Hepatocyte (in vitro differentiated cells): ENCODE measurements around the gene PEAR1.

Experiments used
- EZH2 ChIP-seq: fragments of 200-600 bp; sonication (generic); IDR thresholded peaks from 2 replicates; pipeline ENCODE4 v1.6.1; 2016; ENCODE audit warnings: antibody characterized with exemption, mild to moderate bottlenecking, borderline replicate concordance
- EZH2phosphoT487 ChIP-seq: fragments of 200-600 bp; sonication (generic); IDR thresholded peaks from one replicate; pipeline ENCODE4 v1.6.1; 2018; ENCODE audit warnings: antibody characterized with exemption, mild to moderate bottlenecking, low read depth, moderate library complexity; ENCODE audit not compliant: unreplicated experiment, severe bottlenecking
- TF ChIP-seq, protein P1 (sequence below): fragments of 200-600 bp; sonication (generic); IDR thresholded peaks from 2 replicates; pipeline ENCODE4 v1.5.1; 2016; ENCODE audit warnings: antibody characterized with exemption, mild to moderate bottlenecking; ENCODE audit not compliant: poor library complexity

DNA sequence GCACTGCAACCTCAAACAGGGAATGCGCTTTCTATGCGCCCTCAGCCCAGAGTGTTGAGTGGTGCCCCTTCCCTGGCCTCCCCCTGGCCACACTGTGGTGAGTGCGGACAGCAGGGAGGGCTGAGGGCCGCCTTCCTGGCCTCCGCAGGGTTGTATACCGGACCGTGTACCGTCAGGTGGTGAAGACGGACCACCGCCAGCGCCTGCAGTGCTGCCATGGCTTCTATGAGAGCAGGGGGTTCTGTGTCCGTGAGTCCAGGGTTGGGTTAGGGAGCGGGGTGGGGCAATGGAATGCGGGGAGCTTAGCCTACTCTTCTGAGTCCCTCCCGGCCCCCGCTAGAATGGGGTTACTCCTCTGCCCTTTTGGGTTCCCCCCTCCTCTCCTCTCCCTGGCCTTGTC lies 11.7 kb downstream of the PEAR1 start:
- TF ChIP-seq, protein P1, sequence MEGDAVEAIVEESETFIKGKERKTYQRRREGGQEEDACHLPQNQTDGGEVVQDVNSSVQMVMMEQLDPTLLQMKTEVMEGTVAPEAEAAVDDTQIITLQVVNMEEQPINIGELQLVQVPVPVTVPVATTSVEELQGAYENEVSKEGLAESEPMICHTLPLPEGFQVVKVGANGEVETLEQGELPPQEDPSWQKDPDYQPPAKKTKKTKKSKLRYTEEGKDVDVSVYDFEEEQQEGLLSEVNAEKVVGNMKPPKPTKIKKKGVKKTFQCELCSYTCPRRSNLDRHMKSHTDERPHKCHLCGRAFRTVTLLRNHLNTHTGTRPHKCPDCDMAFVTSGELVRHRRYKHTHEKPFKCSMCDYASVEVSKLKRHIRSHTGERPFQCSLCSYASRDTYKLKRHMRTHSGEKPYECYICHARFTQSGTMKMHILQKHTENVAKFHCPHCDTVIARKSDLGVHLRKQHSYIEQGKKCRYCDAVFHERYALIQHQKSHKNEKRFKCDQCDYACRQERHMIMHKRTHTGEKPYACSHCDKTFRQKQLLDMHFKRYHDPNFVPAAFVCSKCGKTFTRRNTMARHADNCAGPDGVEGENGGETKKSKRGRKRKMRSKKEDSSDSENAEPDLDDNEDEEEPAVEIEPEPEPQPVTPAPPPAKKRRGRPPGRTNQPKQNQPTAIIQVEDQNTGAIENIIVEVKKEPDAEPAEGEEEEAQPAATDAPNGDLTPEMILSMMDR = no peak
- TF ChIP-seq EZH2 = no peak
- TF ChIP-seq EZH2phosphoT487 = no peak
